H9 (cell line): ENCODE results near the gene ADARB2. TPM values are rescaled to one million over a fixed set of nuclear protein-coding genes. Genes with fewer than 3 reads are reported as not detected.

Experiments
- DNase-seq: peaks from one replicate; pipeline ENCODE4 v3.0.0-alpha.2; 2017
- H2AFZ ChIP-seq: one replicate; pipeline ENCODE4 v1.6.1; 2013; ENCODE audit warnings: mild to moderate bottlenecking, low read length, control low read depth, moderate library complexity
- H2AK5ac ChIP-seq: 2 replicates; pipeline ENCODE4 v1.6.1; 2013; ENCODE audit warnings: low read length, control low read depth, mixed read lengths; ENCODE audit not compliant: insufficient read length
- H2BK120ac ChIP-seq: one replicate; pipeline ENCODE4 v1.6.1; 2013; ENCODE audit warnings: low read depth, mild to moderate bottlenecking, low read length, control low read depth, inconsistent platforms; ENCODE audit not compliant: poor library complexity, severe bottlenecking
- H2BK12ac ChIP-seq: 2 replicates; pipeline ENCODE4 v1.6.1; 2013; ENCODE audit warnings: low read length, control low read depth, mixed read lengths, low read depth; ENCODE audit not compliant: insufficient read length
- H2BK15ac ChIP-seq: 2 replicates; pipeline ENCODE4 v1.6.1; 2013; ENCODE audit warnings: low read depth, low read length, control low read depth
- H2BK20ac ChIP-seq: one replicate; pipeline ENCODE4 v1.6.1; 2013; ENCODE audit warnings: low read depth, mild to moderate bottlenecking, low read length, control low read depth, inconsistent platforms; ENCODE audit not compliant: poor library complexity, severe bottlenecking
- H2BK5ac ChIP-seq: 2 replicates; pipeline ENCODE4 v1.6.1; 2013; ENCODE audit warnings: low read length, control low read depth, mixed read lengths; ENCODE audit not compliant: insufficient read length
- H3K14ac ChIP-seq: 2 replicates; pipeline ENCODE4 v1.6.1; 2013; ENCODE audit warnings: low read length, control low read depth; ENCODE audit not compliant: insufficient read depth
- H3K18ac ChIP-seq: 2 replicates; pipeline ENCODE4 v1.6.1; 2013; ENCODE audit warnings: low read depth, mild to moderate bottlenecking, mixed read lengths, low read length, control low read depth; ENCODE audit not compliant: insufficient read length
- H3K23ac ChIP-seq: 2 replicates; pipeline ENCODE4 v1.6.1; 2013; ENCODE audit warnings: low read length, control low read depth, mixed read lengths, low read depth; ENCODE audit not compliant: insufficient read length
- H3K23me2 ChIP-seq: 2 replicates; pipeline ENCODE4 v1.6.1; 2013; ENCODE audit warnings: low read depth, mild to moderate bottlenecking, mixed read lengths, low read length, control low read depth; ENCODE audit not compliant: insufficient read length, poor library complexity, severe bottlenecking
- H3K27ac ChIP-seq: 2 replicates; pipeline ENCODE4 v1.5.1; 2013; ENCODE audit warnings: low read length, control low read depth, mixed read lengths, low read depth; ENCODE audit not compliant: insufficient read length
- H3K27me3 ChIP-seq: 2 replicates; pipeline ENCODE4 v1.6.1; 2013; ENCODE audit warnings: low read length, control low read depth, inconsistent platforms; ENCODE audit not compliant: insufficient read depth
- H3K4ac ChIP-seq: 2 replicates; pipeline ENCODE4 v1.6.1; 2013; ENCODE audit warnings: low read depth, mild to moderate bottlenecking, control low read depth, inconsistent platforms, low read length, moderate library complexity
- H3K4me1 ChIP-seq: 2 replicates; pipeline ENCODE4 v1.6.1; 2013; ENCODE audit warnings: low read length, control low read depth, inconsistent platforms; ENCODE audit not compliant: insufficient read depth
- H3K4me2 ChIP-seq: 2 replicates; pipeline ENCODE4 v1.6.1; 2013; ENCODE audit warnings: low read length, control low read depth, mixed read lengths; ENCODE audit not compliant: insufficient read length, insufficient read depth
- H3K56ac ChIP-seq: 2 replicates; pipeline ENCODE4 v1.6.1; 2013; ENCODE audit warnings: low read depth, mild to moderate bottlenecking, mixed read lengths, low read length, control low read depth; ENCODE audit not compliant: insufficient read length
- H3K79me1 ChIP-seq: 2 replicates; pipeline ENCODE4 v1.6.1; 2013; ENCODE audit warnings: low read depth, mild to moderate bottlenecking, moderate library complexity, low read length, control low read depth, inconsistent platforms; ENCODE audit not compliant: insufficient read depth, poor library complexity, severe bottlenecking
- H3K79me2 ChIP-seq: 2 replicates; pipeline ENCODE4 v1.6.1; 2013; ENCODE audit warnings: low read length, control low read depth, inconsistent platforms; ENCODE audit not compliant: insufficient read depth
- H3K9ac ChIP-seq: 2 replicates; pipeline ENCODE4 v1.6.1; 2013; ENCODE audit warnings: low read length, control low read depth, mixed read lengths; ENCODE audit not compliant: insufficient read length; ENCODE audit errors: extremely low read depth
- H3K9me3 ChIP-seq: one replicate; pipeline ENCODE4 v1.6.1; 2013; ENCODE audit warnings: low read depth, low read length, inconsistent platforms; ENCODE audit not compliant: control insufficient read depth
- H3T11ph ChIP-seq: one replicate; pipeline ENCODE4 v1.6.1; 2013; ENCODE audit warnings: mild to moderate bottlenecking, low read length, control low read depth, inconsistent platforms
- H4K20me1 ChIP-seq: one replicate; pipeline ENCODE4 v1.6.1; 2013; ENCODE audit not compliant: control insufficient read depth, insufficient read length, insufficient read depth
- H4K5ac ChIP-seq: 2 replicates; pipeline ENCODE4 v1.6.1; 2013; ENCODE audit warnings: low read depth, mild to moderate bottlenecking, mixed read lengths, low read length, control low read depth; ENCODE audit not compliant: insufficient read length
- H4K8ac ChIP-seq: replicated peaks from 2 replicates; pipeline ENCODE4 v1.6.1; 2013; ENCODE audit warnings: low read length, control low read depth, mixed read lengths, low read depth; ENCODE audit not compliant: insufficient read length
- H4K91ac ChIP-seq: 2 replicates; pipeline ENCODE4 v1.6.1; 2013; ENCODE audit warnings: low read depth, mild to moderate bottlenecking, moderate library complexity, mixed read lengths, low read length, control low read depth; ENCODE audit not compliant: insufficient read length
- H3K27ac Mint-ChIP-seq, 3 experiments: 2 replicates in 2 of 3; 3 replicates in 1 of 3; pipeline ENCODE4 v1.8.0; 2020 to 2021; ENCODE audit warnings: mixed read lengths in 3 of 3, mild to moderate bottlenecking in 1 of 3, moderate library complexity in 1 of 3
- H3K27me3 Mint-ChIP-seq: 2 replicates; pipeline ENCODE4 v1.8.0; 2021; ENCODE audit warnings: low read depth, mild to moderate bottlenecking, moderate library complexity, mixed read lengths
- H3K36me3 Mint-ChIP-seq, 3 experiments: 2 replicates in 2 of 3; 3 replicates in 1 of 3; pipeline ENCODE4 v1.8.0; 2020 to 2021; ENCODE audit warnings: low read depth in 3 of 3, mixed read lengths in 3 of 3; ENCODE audit not compliant: insufficient read depth in 1 of 3
- H3K4me1 Mint-ChIP-seq, 2 experiments: 2 replicates each; pipeline ENCODE4 v1.8.0; 2020; ENCODE audit warnings: mixed read lengths in 2 of 2
- H3K4me3 Mint-ChIP-seq, 2 experiments: 2 replicates in 1 of 2; 3 replicates in 1 of 2; pipeline ENCODE4 v1.8.0; 2020 to 2021; ENCODE audit warnings: mild to moderate bottlenecking in 2 of 2, mixed read lengths in 2 of 2, moderate library complexity in 1 of 2
- H3K9me3 Mint-ChIP-seq, 2 experiments: 2 replicates in 1 of 2; 3 replicates in 1 of 2; pipeline ENCODE4 v1.8.0; 2020; ENCODE audit warnings: mild to moderate bottlenecking in 2 of 2, mixed read lengths in 2 of 2, moderate library complexity in 1 of 2
- CTCF ChIP-seq: fragments of 200-600 bp; sonication (generic); conservative IDR thresholded peaks from 3 replicates; pipeline ENCODE4 v1.8.0; 2021; ENCODE audit warnings: antibody characterized with exemption, mild to moderate bottlenecking
- WGBS: extraction: QIAGEN DNeasy Blood & Tissue Kit; methylation state at CpG from one replicate; pipeline ENCODE4 v1.1.7; 2013; ENCODE audit warnings: missing lambda C conversion rate, low lambda C conversion rate, mixed read lengths; ENCODE audit not compliant: insufficient read length; ENCODE audit errors: extremely low coverage; 5-methylcytosine and 5-hydroxymethylcytosine counted together
- total RNA-seq: library from RNA; stranded (reverse); gene quantifications from 2 replicates; pipeline ENCODE4 v1.2.1, GENCODE V29; 2021

Gene ADARB2
- total RNA-seq, 1 experiment from 2014 or later: 0.87 TPM

GRCh38 chr10:1320739-1321320 lies 416.5 kb downstream of the ADARB2 start:
- Histone ChIP-seq H3K9me3 (no peaks in the 10 kb centered on the region), H3K79me2 (no peaks in the 10 kb centered on the region), H2BK5ac (no peak overlapping the region), H3K18ac (no peak overlapping the region), H2BK15ac (no peak overlapping the region), H3K27me3 (no peaks in the 10 kb centered on the region), H2BK12ac (no peak overlapping the region), H3K23me2 (no peaks in the 10 kb centered on the region), H4K20me1 (no peaks in the 10 kb centered on the region), H2AFZ (no peak overlapping the region), H3K27ac (no peak overlapping the region), H3K4me1 (no peaks in the 10 kb centered on the region), H2BK120ac (no peak overlapping the region), H3K56ac (no peak overlapping the region), H3T11ph (no peak overlapping the region), H4K5ac (no peak overlapping the region), H2AK5ac (no peak overlapping the region), H4K8ac (no peak overlapping the region), H3K14ac (no peak overlapping the region), H3K9ac (no peak overlapping the region), H3K23ac (no peak overlapping the region), H4K91ac (no peak overlapping the region), H3K4ac (no peak overlapping the region), H3K79me1 (no peaks in the 10 kb centered on the region), H3K4me2 (no peak overlapping the region), H2BK20ac (no peak overlapping the region)
- peaks cover 10 to 17% of the 10 kb centered on the region in 2 experiments for H3K4me1 Mint-ChIP-seq
- H3K9me3 Mint-ChIP-seq: no peaks in the 10 kb centered on the region
- no peak for TF ChIP-seq CTCF
- H3K4me3 Mint-ChIP-seq: no peak overlapping the region
- H3K36me3 Mint-ChIP-seq: no peaks in the 10 kb centered on the region
- WGBS: no CpG with 5 or more reads among the region's 3 CpGs
- no peak overlapping the region for H3K27ac Mint-ChIP-seq
- DNase-seq: no peak
- no peaks in the 10 kb centered on the region; the same call in 1 of the 2 replicates for H3K27me3 Mint-ChIP-seq
